Endothelial cell of umbilical vein (primary cell): ENCODE results near the gene LPP. TPM values are rescaled to one million over a fixed set of nuclear protein-coding genes. Genes with fewer than 3 reads are reported as not detected.

Experiments
- BruUV-seq: library from RNA; stranded (reverse); fragments of 400-500 nt; replicated peaks from 2 replicates; lab custom pipeline; 2021; lab: Mats Ljungman, UMichigan
- CTCF ChIA-PET: fragments of 300-600, 350-600 bp; sonication (Branson Sonifier 250); formaldehyde crosslinking; loops from one replicate; lab custom pipeline; 2021; ENCODE audit warnings: antibody characterized with exemption, inconsistent platforms; lab: Charles Lee
- POLR2A ChIA-PET: fragments of 300-600, 350-600 bp; sonication (Branson Sonifier 250); formaldehyde crosslinking; loops from one replicate; lab custom pipeline; 2021; ENCODE audit warnings: antibody characterized with exemption, inconsistent platforms; lab: Charles Lee
- DNase-seq: peaks from one replicate; pipeline ENCODE4 v3.0.0-alpha.2; 2011; ENCODE audit warnings: low read depth, low spot score
- FAIRE-seq: peaks from 2 replicates; lab custom pipeline; 2011; peaks lifted over from hg19 to GRCh38; lab: Jason Lieb, UNC
- H2AFZ ChIP-seq: 2 replicates; pipeline ENCODE4 v1.6.0; 2012; ENCODE audit warnings: low read depth, low read length, control low read depth, inconsistent platforms
- H3K27ac ChIP-seq: 2 replicates; pipeline ENCODE4 v1.5.1; 2011; ENCODE audit warnings: low read depth, mild to moderate bottlenecking, control low read depth, low read length, moderate library complexity; ENCODE audit not compliant: insufficient read depth
- H3K27me3 ChIP-seq, 2 experiments: 2 replicates each; pipeline versions ENCODE4 v1.6.0 to v1.6.1; 2011; ENCODE audit warnings: low read length in 2 of 2, mixed read lengths in 1 of 2; ENCODE audit not compliant: control insufficient read depth in 2 of 2, insufficient read depth in 2 of 2
- H3K36me3 ChIP-seq, 2 experiments: 2 replicates in 1 of 2; 3 replicates in 1 of 2; pipeline ENCODE4 v1.5.1; 2011; ENCODE audit warnings: low read length in 2 of 2, mild to moderate bottlenecking in 1 of 2, moderate library complexity in 1 of 2; ENCODE audit not compliant: control insufficient read depth in 2 of 2, insufficient read depth in 2 of 2; ENCODE audit errors: extremely low read depth in 1 of 2
- H3K4me1 ChIP-seq: 3 replicates; pipeline ENCODE4 v1.5.1; 2011; ENCODE audit warnings: mild to moderate bottlenecking, low read length; ENCODE audit not compliant: control insufficient read depth, insufficient read depth; ENCODE audit errors: extremely low read depth
- H3K4me2 ChIP-seq: 2 replicates; pipeline ENCODE4 v1.6.1; 2011; ENCODE audit warnings: low read length, control low read depth, mixed read lengths; ENCODE audit not compliant: insufficient read depth
- H3K4me3 ChIP-seq, 3 experiments: fragments of 200-600 bp in 1 of 3; sonication (generic), shearing (Covaris generic) in 1 of 3; replicated peaks in 1 of 3; 2 replicates each; pipeline ENCODE4 v1.5.1; 2011 to 2016; ENCODE audit warnings: control low read depth in 3 of 3, low read length in 3 of 3, mild to moderate bottlenecking in 2 of 3, inconsistent platforms in 1 of 3, low read depth in 1 of 3, moderate library complexity in 1 of 3; ENCODE audit not compliant: insufficient read depth in 1 of 3
- H3K79me2 ChIP-seq: 2 replicates; pipeline ENCODE4 v1.6.0; 2012; ENCODE audit warnings: low read length, inconsistent platforms; ENCODE audit not compliant: control insufficient read depth, insufficient read depth
- H3K9ac ChIP-seq: replicated peaks from 2 replicates; pipeline ENCODE3; 2011; ENCODE audit warnings: low read length, control low read depth; ENCODE audit not compliant: insufficient read depth; ENCODE audit errors: extremely low read depth
- H3K9me1 ChIP-seq: replicated peaks from 3 replicates; pipeline ENCODE4 v1.6.0; 2011; ENCODE audit warnings: mild to moderate bottlenecking, low read length; ENCODE audit not compliant: control insufficient read depth, insufficient read depth; ENCODE audit errors: extremely low read depth
- H3K9me3 ChIP-seq: replicated peaks from 2 replicates; pipeline ENCODE4 v1.5.1; 2012; ENCODE audit warnings: low read length, inconsistent platforms; ENCODE audit not compliant: control insufficient read depth, insufficient read depth
- H4K20me1 ChIP-seq: replicated peaks from 2 replicates; pipeline ENCODE3; 2011; ENCODE audit warnings: mild to moderate bottlenecking, low read length; ENCODE audit not compliant: control insufficient read depth, insufficient read depth; ENCODE audit errors: extremely low read depth
- EZH2 ChIP-seq: IDR thresholded peaks from 2 replicates; pipeline ENCODE4 v1.6.1; 2012; ENCODE audit warnings: borderline replicate concordance, low read depth, mild to moderate bottlenecking, moderate library complexity, low read length, inconsistent platforms; ENCODE audit not compliant: severe bottlenecking
- FOS ChIP-seq: IDR thresholded peaks from 2 replicates; pipeline ENCODE4 v1.6.1; 2011; ENCODE audit warnings: mild to moderate bottlenecking, low read length, moderate library complexity, borderline replicate concordance; ENCODE audit not compliant: insufficient read depth
- GATA2 ChIP-seq: IDR thresholded peaks from 2 replicates; pipeline ENCODE4 v1.7.0; 2011; ENCODE audit warnings: low read depth, mild to moderate bottlenecking, moderate library complexity, mixed read lengths, low read length; ENCODE audit not compliant: insufficient read length, insufficient read depth
- JUN ChIP-seq: IDR thresholded peaks from 2 replicates; pipeline ENCODE4 v1.6.1; 2011; ENCODE audit warnings: borderline replicate concordance, low read depth; ENCODE audit not compliant: insufficient read length, insufficient read depth
- MYC ChIP-seq: IDR thresholded peaks from one replicate; pipeline ENCODE4 v1.6.1; 2011; ENCODE audit warnings: mild to moderate bottlenecking, low read depth, low read length
- POLR2A ChIP-seq: IDR thresholded peaks from 2 replicates; pipeline ENCODE4 v1.6.1; 2012; ENCODE audit warnings: low read depth, mild to moderate bottlenecking, control low read depth, low read length
- POLR2AphosphoS5 ChIP-seq: IDR thresholded peaks from 2 replicates; pipeline ENCODE4 v1.6.1; 2012; ENCODE audit warnings: low read depth, mild to moderate bottlenecking, control low read depth, low read length, moderate library complexity; ENCODE audit not compliant: insufficient read depth
- dilution Hi-C: fragments of 300-500 bp; cut with MboI; formaldehyde crosslinking; loops from one replicate; pipeline ENCODE4 v1.15.0; 2019; ENCODE audit warnings: low sequenced_read_pairs; ENCODE audit not compliant: extremely low pct_ligation_motif_present
- intact Hi-C: fragments of 100-400 bp; cut with micrococcal nuclease; formaldehyde crosslinking; loops from one replicate; pipeline ENCODE4 v1.10.0; 2022
- polyA plus RNA-seq, 4 experiments: library from polyadenylated mRNA; depleted of rRNA in 3 of 4; stranded (reverse) in 3 of 4; unstranded in 1 of 4; fragments of >200 nt; gene quantifications; 2 replicates each; pipeline versions ENCODE4 v1.2.1 to v1.2.3, GENCODE V29; 2011 to 2012; ENCODE audit warnings: missing spikeins in 1 of 4
- total RNA-seq: library from RNA; stranded (reverse); gene quantifications from 2 replicates; pipeline ENCODE4 v1.2.3, GENCODE V29; 2021
- TF ChIP-seq, protein P1 (sequence below): IDR thresholded peaks from 2 replicates; pipeline ENCODE4 v1.6.1; 2011; ENCODE audit not compliant: insufficient read depth, insufficient read length
- TF ChIP-seq, protein P2 (sequence below), 2 donors: IDR thresholded peaks; 1 replicate in 1 of 2; 2 replicates in 1 of 2; pipeline ENCODE4 v1.5.1; 2011; ENCODE audit warnings: low read length in 2 of 2, mild to moderate bottlenecking in 2 of 2, moderate library complexity in 2 of 2, control low read depth in 1 of 2, inconsistent platforms in 1 of 2, low read depth in 1 of 2; ENCODE audit not compliant: insufficient read depth in 1 of 2; ENCODE audit errors: extremely low read depth in 1 of 2

The LPP gene
- total and polyA plus RNA-seq, 2 donors (not counting 3 experiments of a cell fraction or from before 2014, with no cell fraction given): 16.9 to 153 TPM

DNA sequence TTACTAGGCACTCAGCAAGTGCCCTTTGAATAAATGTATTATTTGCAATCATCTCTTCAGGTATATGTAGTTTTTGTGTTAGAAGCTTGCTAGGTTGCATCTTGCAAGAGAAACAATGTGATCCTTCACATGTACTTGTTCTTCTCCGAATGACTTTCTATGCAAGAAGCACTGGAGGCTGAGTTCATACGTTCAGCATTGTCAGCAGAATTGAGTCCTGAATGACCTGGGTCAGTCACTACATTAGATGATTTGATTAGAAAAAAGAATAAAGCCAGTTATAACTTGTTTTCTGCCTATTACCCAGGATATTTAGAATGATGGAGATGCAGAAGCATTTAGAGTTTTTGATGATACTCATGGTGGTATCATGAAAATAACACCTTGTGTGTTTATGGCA is 538.7 kb downstream of the LPP start:
- TF ChIP-seq, protein P1, sequence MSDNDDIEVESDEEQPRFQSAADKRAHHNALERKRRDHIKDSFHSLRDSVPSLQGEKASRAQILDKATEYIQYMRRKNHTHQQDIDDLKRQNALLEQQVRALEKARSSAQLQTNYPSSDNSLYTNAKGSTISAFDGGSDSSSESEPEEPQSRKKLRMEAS: no peak
- no peak for TF ChIP-seq POLR2AphosphoS5
- TF ChIP-seq JUN: no peak
- TF ChIP-seq, protein P2, sequence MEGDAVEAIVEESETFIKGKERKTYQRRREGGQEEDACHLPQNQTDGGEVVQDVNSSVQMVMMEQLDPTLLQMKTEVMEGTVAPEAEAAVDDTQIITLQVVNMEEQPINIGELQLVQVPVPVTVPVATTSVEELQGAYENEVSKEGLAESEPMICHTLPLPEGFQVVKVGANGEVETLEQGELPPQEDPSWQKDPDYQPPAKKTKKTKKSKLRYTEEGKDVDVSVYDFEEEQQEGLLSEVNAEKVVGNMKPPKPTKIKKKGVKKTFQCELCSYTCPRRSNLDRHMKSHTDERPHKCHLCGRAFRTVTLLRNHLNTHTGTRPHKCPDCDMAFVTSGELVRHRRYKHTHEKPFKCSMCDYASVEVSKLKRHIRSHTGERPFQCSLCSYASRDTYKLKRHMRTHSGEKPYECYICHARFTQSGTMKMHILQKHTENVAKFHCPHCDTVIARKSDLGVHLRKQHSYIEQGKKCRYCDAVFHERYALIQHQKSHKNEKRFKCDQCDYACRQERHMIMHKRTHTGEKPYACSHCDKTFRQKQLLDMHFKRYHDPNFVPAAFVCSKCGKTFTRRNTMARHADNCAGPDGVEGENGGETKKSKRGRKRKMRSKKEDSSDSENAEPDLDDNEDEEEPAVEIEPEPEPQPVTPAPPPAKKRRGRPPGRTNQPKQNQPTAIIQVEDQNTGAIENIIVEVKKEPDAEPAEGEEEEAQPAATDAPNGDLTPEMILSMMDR (IDR thresholded peaks at IDR 0.05; ENCODE audit: extremely low read depth in 1 of 2, insufficient read depth in 1 of 2, low read depth in 1 of 2, low read length in 2 of 2): no peak
- no peak for TF ChIP-seq POLR2A
- no peak for TF ChIP-seq FOS
- no peak for TF ChIP-seq EZH2
- TF ChIP-seq MYC: no peak
- TF ChIP-seq GATA2: no peak
- Histone ChIP-seq H3K9me3 (no peaks in the 10 kb centered on the region), H3K36me3 (no peaks in the 10 kb centered on the region), H4K20me1 (no peaks in the 10 kb centered on the region), H3K4me2 (no peak overlapping the region), H3K4me1 (peaks cover 7% of the 10 kb centered on the region), H3K4me3 (no peak overlapping the region), H2AFZ (no peak overlapping the region), H3K9ac (no peak overlapping the region), H3K9me1 (no peaks in the 10 kb centered on the region), H3K79me2 (no peaks in the 10 kb centered on the region), H3K27ac (no peak overlapping the region), H3K27me3 (no peaks in the 10 kb centered on the region)
- dilution Hi-C loops (no loop called here), intact Hi-C loops (no loop called here)
- FAIRE-seq: no peak
- BruUV-seq: no TSS peak
- CTCF ChIA-PET: no interaction called here
- no peak for DNase-seq
- POLR2A ChIA-PET: no interaction called here
